ENCODE measurements around the gene NLRC4. TPM values are rescaled to one million over a fixed set of nuclear protein-coding genes. Genes with fewer than 3 reads are reported as not detected.

The NLRC4 gene
- polyA plus RNA-seq, 1 experiment: not detected

DNA sequence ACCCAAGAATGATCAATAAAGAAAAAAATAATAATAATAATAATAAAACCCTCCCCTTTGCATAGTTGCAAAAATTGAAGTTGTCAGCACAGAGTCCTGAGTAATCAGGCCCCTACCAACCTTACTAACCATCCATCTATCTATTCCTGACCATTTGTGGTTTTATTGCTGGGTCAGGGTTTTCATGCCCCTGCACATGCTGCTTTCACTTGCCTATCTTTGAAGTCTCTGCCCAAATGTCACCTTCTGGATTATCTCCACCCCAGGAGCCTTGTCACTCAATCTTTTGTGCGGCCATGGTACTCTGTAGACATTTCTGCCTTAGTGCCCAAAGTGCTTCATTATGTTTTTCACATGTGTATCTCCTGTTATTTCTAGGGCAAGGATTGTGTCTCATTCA lies 63.9 kb downstream of the NLRC4 start:
- no peak for DNase-seq (ENCODE audit: low read depth, low spot score)
- CTCF ChIA-PET: no interaction called here

DNA sequence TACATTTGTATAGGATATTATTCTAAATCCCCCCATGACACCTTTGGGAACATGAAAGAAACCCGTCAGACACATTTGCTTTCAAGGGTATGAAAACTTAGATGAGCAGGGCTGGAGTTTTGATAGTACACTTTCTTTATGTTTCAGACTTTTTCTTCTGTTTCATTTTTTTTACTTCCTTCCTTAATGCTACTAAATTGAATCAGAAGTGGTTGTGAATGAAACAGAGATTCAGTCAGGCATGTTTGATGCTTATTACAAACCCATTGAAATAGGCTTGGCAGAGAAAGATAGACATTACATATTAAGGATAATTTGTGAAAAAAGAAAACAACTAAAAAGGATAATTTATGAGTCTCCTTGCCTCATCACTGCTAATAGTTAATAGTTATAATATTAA lies 72.3 kb downstream of the NLRC4 start:
- Histone ChIP-seq H3K27ac (ENCODE audit: low read depth, low read length) (no peak overlapping the region), H3K27me3 (ENCODE audit: control insufficient read depth, insufficient read depth, low read length) (no peaks in the 10 kb centered on the region), H3K9me3 (ENCODE audit: control insufficient read depth, insufficient read depth, low read length) (no peaks in the 10 kb centered on the region), H3K4me3 (ENCODE audit: low read depth, low read length) (no peak overlapping the region)
- no peak for DNase-seq (ENCODE audit: low read depth, low spot score)
- ChIA-PET POLR2A (no interaction called here), CTCF (no interaction called here)
- TF ChIP-seq, protein P1, sequence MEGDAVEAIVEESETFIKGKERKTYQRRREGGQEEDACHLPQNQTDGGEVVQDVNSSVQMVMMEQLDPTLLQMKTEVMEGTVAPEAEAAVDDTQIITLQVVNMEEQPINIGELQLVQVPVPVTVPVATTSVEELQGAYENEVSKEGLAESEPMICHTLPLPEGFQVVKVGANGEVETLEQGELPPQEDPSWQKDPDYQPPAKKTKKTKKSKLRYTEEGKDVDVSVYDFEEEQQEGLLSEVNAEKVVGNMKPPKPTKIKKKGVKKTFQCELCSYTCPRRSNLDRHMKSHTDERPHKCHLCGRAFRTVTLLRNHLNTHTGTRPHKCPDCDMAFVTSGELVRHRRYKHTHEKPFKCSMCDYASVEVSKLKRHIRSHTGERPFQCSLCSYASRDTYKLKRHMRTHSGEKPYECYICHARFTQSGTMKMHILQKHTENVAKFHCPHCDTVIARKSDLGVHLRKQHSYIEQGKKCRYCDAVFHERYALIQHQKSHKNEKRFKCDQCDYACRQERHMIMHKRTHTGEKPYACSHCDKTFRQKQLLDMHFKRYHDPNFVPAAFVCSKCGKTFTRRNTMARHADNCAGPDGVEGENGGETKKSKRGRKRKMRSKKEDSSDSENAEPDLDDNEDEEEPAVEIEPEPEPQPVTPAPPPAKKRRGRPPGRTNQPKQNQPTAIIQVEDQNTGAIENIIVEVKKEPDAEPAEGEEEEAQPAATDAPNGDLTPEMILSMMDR (IDR thresholded peaks at IDR 0.05; ENCODE audit: low read depth, low read length): no peak

More for the DNA sequence above, 63.9 kb downstream of the NLRC4 start:
- H3K9me3 ChIP-seq (ENCODE audit: control insufficient read depth, insufficient read depth, low read length): no peaks in the 10 kb centered on the region
- no peaks in the 10 kb centered on the region for H3K27me3 ChIP-seq (ENCODE audit: control insufficient read depth, insufficient read depth, low read length)
- H3K27ac ChIP-seq (ENCODE audit: low read depth, low read length): no peak overlapping the region
- H3K4me3 ChIP-seq (ENCODE audit: low read depth, low read length): no peak overlapping the region
- POLR2A ChIA-PET: no interaction called here
- TF ChIP-seq, protein P1 (IDR thresholded peaks at IDR 0.05; ENCODE audit: low read depth, low read length): no peak

DNA sequence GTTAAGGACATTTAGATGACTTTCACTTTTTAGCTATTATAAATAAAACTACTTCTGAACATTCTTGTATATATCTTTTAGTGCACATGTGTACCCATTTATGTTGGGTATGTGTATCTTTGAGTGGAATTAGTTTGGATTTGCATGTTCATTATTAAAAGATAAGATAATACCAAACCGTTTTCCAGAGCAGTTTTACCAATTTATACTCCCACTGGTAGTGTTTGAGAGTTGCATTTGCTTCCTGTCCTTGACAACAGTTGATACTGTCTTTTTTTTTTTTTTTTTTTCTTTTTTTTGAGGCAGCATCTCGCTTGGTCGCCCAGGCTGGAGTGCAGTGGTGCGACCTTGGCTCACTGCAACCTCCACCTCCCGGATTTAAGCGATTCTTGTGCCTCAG lies 75.7 kb downstream of the NLRC4 start:
- no peak overlapping the region for H3K27ac ChIP-seq (ENCODE audit: low read depth, low read length)
- DNase-seq (ENCODE audit: low read depth, low spot score): no peak
- POLR2A ChIA-PET: no interaction called here
- no peaks in the 10 kb centered on the region for H3K9me3 ChIP-seq (ENCODE audit: control insufficient read depth, insufficient read depth, low read length)
- H3K27me3 ChIP-seq (ENCODE audit: control insufficient read depth, insufficient read depth, low read length): no peaks in the 10 kb centered on the region
- H3K4me3 ChIP-seq (ENCODE audit: low read depth, low read length): no peak overlapping the region
- CTCF ChIA-PET: no interaction called here
- TF ChIP-seq, protein P1 (IDR thresholded peaks at IDR 0.05; ENCODE audit: low read depth, low read length): no peak

DNA sequence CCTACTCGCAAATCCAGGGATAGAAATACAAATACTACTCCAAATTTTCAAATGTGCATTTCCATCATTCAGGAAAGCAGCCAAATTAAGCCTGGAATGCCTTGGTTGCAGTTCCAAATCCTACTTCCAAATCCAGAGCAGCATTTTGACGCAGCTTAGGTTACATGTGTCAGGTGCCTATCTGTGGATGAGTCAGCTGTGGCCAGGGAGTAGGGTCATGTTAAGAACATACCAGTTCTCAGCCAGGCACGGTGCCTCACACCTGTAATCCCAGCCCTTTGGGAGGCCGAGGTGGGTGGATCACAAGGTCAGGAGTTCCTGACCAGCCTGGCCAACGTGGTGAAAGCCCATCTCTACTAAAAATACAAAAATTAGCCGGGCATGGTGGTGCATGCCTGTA lies 82.0 kb downstream of the NLRC4 start:
- TF ChIP-seq, protein P1 (IDR thresholded peaks at IDR 0.05; ENCODE audit: low read depth, low read length): no peak
- POLR2A ChIA-PET: no interaction called here
- no peak overlapping the region for H3K27ac ChIP-seq (ENCODE audit: low read depth, low read length)
- CTCF ChIA-PET: no interaction called here
- H3K9me3 ChIP-seq (ENCODE audit: control insufficient read depth, insufficient read depth, low read length): no peaks in the 10 kb centered on the region
- DNase-seq (ENCODE audit: low read depth, low spot score): no peak
- no peaks in the 10 kb centered on the region for H3K27me3 ChIP-seq (ENCODE audit: control insufficient read depth, insufficient read depth, low read length)
- H3K4me3 ChIP-seq (ENCODE audit: low read depth, low read length): no peak overlapping the region

Small RNAs within 50 kb of the gene (small RNA-seq; reads per million reads assigned to genes)
- not detected for gene RNU6-647P (ENCODE audit: insufficient read length, low read depth)

Other genes starting within 250 kb of the NLRC4 start
- gene DPY30, start 225.1 kb downstream of the NLRC4 start, polyA plus RNA-seq (2011; rRNA removed): 79.1 and 104 TPM in 2 replicates
- gene SPAST, start 201.3 kb downstream of the NLRC4 start, polyA plus RNA-seq (2011; rRNA removed): 12.6 and 17.4 TPM in 2 replicates
- 21.4 and 29.5 TPM in 2 replicates for gene SLC30A6, start 99.0 kb downstream of the NLRC4 start, polyA plus RNA-seq (2011; rRNA removed)
- gene YIPF4, start 13.0 kb upstream of the NLRC4 start, polyA plus RNA-seq (2011; rRNA removed): 16.8 and 26.0 TPM in 2 replicates
- 80.9 and 86.3 TPM in 2 replicates for gene BIRC6, start 92.1 kb upstream of the NLRC4 start, polyA plus RNA-seq (2011; rRNA removed)

Data from AG04450 (cell line).